A673 (cell line): ENCODE measurements around the gene OR52E1. TPM values are rescaled to one million over a fixed set of nuclear protein-coding genes. Genes with fewer than 3 reads are reported as not detected.

Experiments used
- BruUV-seq: library from RNA; stranded (reverse); fragments of 400-500 nt; replicated peaks from 2 replicates; lab custom pipeline; 2021; lab: Mats Ljungman, UMichigan
- CTCF ChIA-PET: fragments of 300-600 bp; sonication (Branson Sonifier 250); formaldehyde crosslinking; loops from one replicate; lab custom pipeline; 2022; ENCODE audit warnings: antibody characterized with exemption; lab: Charles Lee
- POLR2A ChIA-PET: fragments of 300-600 bp; sonication (Branson Sonifier 250); formaldehyde crosslinking; loops from one replicate; lab custom pipeline; 2022; ENCODE audit warnings: antibody characterized with exemption; ENCODE audit not compliant: low non-redundant PET; lab: Charles Lee
- DNase-seq: peaks from one replicate; pipeline ENCODE4 v3.0.0-alpha.2; 2015; ENCODE audit warnings: low spot score
- H3K27ac ChIP-seq: fragments of 200-600 bp; sonication (generic); 2 replicates; pipeline ENCODE4 v1.5.1; 2016; ENCODE audit warnings: mixed run types, low read depth, mild to moderate bottlenecking, mixed read lengths, antibody characterized with exemption, low read length; ENCODE audit not compliant: poor library complexity, severe bottlenecking
- H3K27me3 ChIP-seq: fragments of 200-600 bp; sonication (generic); replicated peaks from 2 replicates; pipeline ENCODE4 v1.6.1; 2017; ENCODE audit warnings: mixed run types, low read depth, mild to moderate bottlenecking, mixed read lengths, antibody characterized with exemption, low read length; ENCODE audit not compliant: insufficient read depth, poor library complexity
- H3K36me3 ChIP-seq: fragments of 200-600 bp; sonication (generic); 2 replicates; pipeline ENCODE4 v1.6.1; 2016; ENCODE audit warnings: mixed run types, mild to moderate bottlenecking, mixed read lengths, antibody characterized with exemption, low read length; ENCODE audit not compliant: insufficient read depth, poor library complexity, severe bottlenecking
- H3K4me1 ChIP-seq: fragments of 200-600 bp; sonication (generic); 2 replicates; pipeline ENCODE4 v1.6.1; 2017; ENCODE audit warnings: mixed run types, mild to moderate bottlenecking, mixed read lengths, antibody characterized with exemption, low read length; ENCODE audit not compliant: insufficient read depth, poor library complexity, severe bottlenecking
- H3K4me3 ChIP-seq: fragments of 200-600 bp; sonication (generic); 2 replicates; pipeline ENCODE4 v1.5.1; 2016; ENCODE audit warnings: low read depth, mixed run types, mild to moderate bottlenecking, mixed read lengths, low read length; ENCODE audit not compliant: poor library complexity, severe bottlenecking
- H3K9me3 ChIP-seq: fragments of 200-600 bp; sonication (generic); 2 replicates; pipeline ENCODE4 v1.6.1; 2016; ENCODE audit warnings: mixed run types, low read depth, mild to moderate bottlenecking, mixed read lengths, antibody characterized with exemption, low read length; ENCODE audit not compliant: poor library complexity, severe bottlenecking
- CTCF ChIP-seq: fragments of 300-800, 200-600 bp; sonication (generic); conservative IDR thresholded peaks from 2 replicates; pipeline ENCODE4 v1.5.1; 2017; ENCODE audit warnings: low read depth, mild to moderate bottlenecking, antibody characterized with exemption, low read length, moderate library complexity, mixed read lengths
- EZH2 ChIP-seq: fragments of 200-600 bp; sonication (generic); IDR thresholded peaks from 2 replicates; pipeline ENCODE4 v1.6.1; 2017; ENCODE audit warnings: borderline replicate concordance, low read depth, mild to moderate bottlenecking, mixed read lengths, antibody characterized with exemption, low read length; ENCODE audit not compliant: poor library complexity, severe bottlenecking
- intact Hi-C: fragments of 100-400 bp; cut with micrococcal nuclease; formaldehyde crosslinking; loops from one replicate; pipeline ENCODE4 v1.10.0; 2022; ENCODE audit not compliant: unreplicated experiment
- total RNA-seq: library from RNA; stranded (reverse); gene quantifications from 2 replicates; pipeline ENCODE4 v1.2.3, GENCODE V29; 2021

Gene OR52E1
- total RNA-seq, 1 experiment from 2014 or later, result not detected

GRCh38 chr11:5107285-5107684 is 37.9 kb downstream of the OR52E1 start:
- Histone ChIP-seq H3K4me1 (no peaks in the 10 kb centered on the region), H3K4me3 (no peak overlapping the region), H3K27ac (no peak overlapping the region), H3K36me3 (no peaks in the 10 kb centered on the region), H3K27me3 (no peaks in the 10 kb centered on the region), H3K9me3 (no peaks in the 10 kb centered on the region)
- CTCF ChIA-PET, result no interaction called here
- intact Hi-C loops, result no loop called here
- no peak for TF ChIP-seq CTCF
- TF ChIP-seq EZH2, result no peak
- DNase-seq, result no peak
- POLR2A ChIA-PET, result no interaction called here
- no TSS peak for BruUV-seq

- H3K4me3 ChIP-seq, result no peak overlapping the region
- no peak for DNase-seq
- no TSS peak for BruUV-seq
- H3K36me3 ChIP-seq, result no peaks in the 10 kb centered on the region
- CTCF ChIA-PET, result no interaction called here
- POLR2A ChIA-PET, result no interaction called here
- no peaks in the 10 kb centered on the region for H3K4me1 ChIP-seq
- intact Hi-C loops, result no loop called here
- no peaks in the 10 kb centered on the region for H3K9me3 ChIP-seq
- no peak overlapping the region for H3K27ac ChIP-seq
- H3K27me3 ChIP-seq, result no peaks in the 10 kb centered on the region
- TF ChIP-seq CTCF (no peak), EZH2 (no peak)
Observed at GRCh38 chr11:5115339-5115738, 46.0 kb downstream of the OR52E1 start.

GRCh38 chr11:5117588-5117987 is 48.2 kb downstream of the OR52E1 start:
- Histone ChIP-seq H3K4me1 (no peaks in the 10 kb centered on the region), H3K9me3 (no peaks in the 10 kb centered on the region), H3K27me3 (no peaks in the 10 kb centered on the region), H3K36me3 (no peaks in the 10 kb centered on the region), H3K27ac (no peak overlapping the region), H3K4me3 (no peak overlapping the region)
- ChIA-PET CTCF (no interaction called here), POLR2A (no interaction called here)
- no peak for DNase-seq
- BruUV-seq, result no TSS peak
- TF ChIP-seq EZH2 (no peak), CTCF (no peak)
- intact Hi-C loops, result no loop called here
